Activated CD4-positive, alpha-beta T cell treated with anti-CD3 and anti-CD28 coated beads for 24 hours (primary cell): Measurements from ENCODE around the gene NHEJ1.

ENCODE experiments used
- DNase-seq, 2 donors: peaks; one replicate each; pipeline ENCODE4 v3.0.0-alpha.2; 2020; ENCODE audit warnings: low read depth in 2 of 2

Gene NHEJ1

GRCh38 chr2:219087848-219088247 lies 72.8 kb downstream of the NHEJ1 start:
- no peak for DNase-seq

GRCh38 chr2:219087361-219087760 lies 73.3 kb downstream of the NHEJ1 start:
- DNase-seq, result no peak

- DNase-seq, result no peak
Observed at GRCh38 chr2:219086196-219086595, 74.4 kb downstream of the NHEJ1 start.

- DNase-seq, result no peak
Observed at GRCh38 chr2:219084791-219085190, 75.8 kb downstream of the NHEJ1 start.

GRCh38 chr2:219082332-219082958 lies 78.2 kb downstream of the NHEJ1 start:
- DNase-seq, result no peak

- DNase-seq, result no peak
Observed at GRCh38 chr2:219081701-219082331, 78.8 kb downstream of the NHEJ1 start.

GRCh38 chr2:219081096-219081495 lies 79.5 kb downstream of the NHEJ1 start:
- no peak for DNase-seq

- no peak for DNase-seq
Observed at GRCh38 chr2:219079417-219079816, 81.2 kb downstream of the NHEJ1 start.

- no peak for DNase-seq
Observed at GRCh38 chr2:219078951-219079350, 81.7 kb downstream of the NHEJ1 start.

GRCh38 chr2:219078126-219078525 lies 82.5 kb downstream of the NHEJ1 start:
- no peak for DNase-seq

GRCh38 chr2:219076253-219076652 lies 84.4 kb downstream of the NHEJ1 start:
- DNase-seq, result no peak

GRCh38 chr2:219073413-219074129 lies 87.0 kb downstream of the NHEJ1 start:
- no peak for DNase-seq

- DNase-seq, result no peak
Observed at GRCh38 chr2:219072741-219073250, 87.8 kb downstream of the NHEJ1 start.

- no peak for DNase-seq
Observed at GRCh38 chr2:219071131-219071816, 89.3 kb downstream of the NHEJ1 start.

- no peak for DNase-seq
Observed at GRCh38 chr2:219065484-219065883, 95.1 kb downstream of the NHEJ1 start.

GRCh38 chr2:219062081-219062480 lies 98.5 kb downstream of the NHEJ1 start:
- no peak for DNase-seq

GRCh38 chr2:219060821-219061791 lies 99.5 kb downstream of the NHEJ1 start, which contains the start of gene IHH:
Gene IHH (minus strand): TSS chr2:219060921. CDS start chr2:219060467, 454 bp downstream.
- no peak for DNase-seq

GRCh38 chr2:219059725-219060682 lies 100.6 kb downstream of the NHEJ1 start:
- no peak for DNase-seq

GRCh38 chr2:219059375-219059724 lies 101.3 kb downstream of the NHEJ1 start:
- no peak for DNase-seq
